ENCODE data around the gene CCDC24. TPM values are rescaled to one million over a fixed set of nuclear protein-coding genes. Genes with fewer than 3 reads are reported as not detected.

CCDC24 gene
- total and polyA plus RNA-seq, 7 donors, result 0.83 to 3.9 (median 1.7) TPM

DNA sequence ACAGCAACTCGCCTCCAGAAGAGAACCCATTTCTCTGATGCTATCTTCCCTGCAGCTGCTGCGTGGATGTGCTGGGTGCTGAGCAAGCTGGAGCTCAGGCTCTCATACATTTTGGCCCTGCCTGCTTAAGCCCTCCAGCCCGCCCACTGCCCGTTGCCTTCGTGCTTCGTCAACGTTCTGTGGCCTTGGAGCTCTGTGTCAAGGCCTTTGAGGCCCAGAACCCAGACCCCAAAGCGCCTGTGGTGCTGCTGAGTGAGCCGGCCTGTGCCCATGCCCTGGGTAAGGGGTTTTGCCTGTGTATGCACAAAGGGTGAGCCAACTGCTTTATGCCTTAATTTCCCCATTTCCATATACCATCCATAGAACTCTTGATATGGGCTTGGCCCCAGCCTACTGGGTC lies 20.5 kb upstream of the CCDC24 start:
- intact Hi-C loops (cut with DNase I), result loop anchor here in 1 of 2 donors (2.0 kb wide), 1 partner anchor 20 kb away; no protein-coding TSS in a partner anchor
- no peak for ATAC-seq
- peak overlapping the region; percentile 97 for H3K27ac ChIP-seq
- H3K9me3 ChIP-seq, result no peaks in the 10 kb centered on the region
- peak overlapping the region; percentile 99 for H3K4me3 ChIP-seq
- H3K36me3 ChIP-seq (ENCODE audit: insufficient read depth in 1 of 2, low read depth in 1 of 2), result peaks cover 2 to 37% of the 10 kb centered on the region in 2 donors
- H3K4me1 ChIP-seq, result peaks cover 32% of the 10 kb centered on the region
- no peak for DNase-seq
- H3K27me3 ChIP-seq (ENCODE audit: insufficient read depth in 3 of 3, low read length in 2 of 3), result no peaks in the 10 kb centered on the region
- 85 to 93% (median 89%) methylated on average over 9 of the region's 9 CpGs for WGBS, 3 donors
- TF ChIP-seq, protein P1, sequence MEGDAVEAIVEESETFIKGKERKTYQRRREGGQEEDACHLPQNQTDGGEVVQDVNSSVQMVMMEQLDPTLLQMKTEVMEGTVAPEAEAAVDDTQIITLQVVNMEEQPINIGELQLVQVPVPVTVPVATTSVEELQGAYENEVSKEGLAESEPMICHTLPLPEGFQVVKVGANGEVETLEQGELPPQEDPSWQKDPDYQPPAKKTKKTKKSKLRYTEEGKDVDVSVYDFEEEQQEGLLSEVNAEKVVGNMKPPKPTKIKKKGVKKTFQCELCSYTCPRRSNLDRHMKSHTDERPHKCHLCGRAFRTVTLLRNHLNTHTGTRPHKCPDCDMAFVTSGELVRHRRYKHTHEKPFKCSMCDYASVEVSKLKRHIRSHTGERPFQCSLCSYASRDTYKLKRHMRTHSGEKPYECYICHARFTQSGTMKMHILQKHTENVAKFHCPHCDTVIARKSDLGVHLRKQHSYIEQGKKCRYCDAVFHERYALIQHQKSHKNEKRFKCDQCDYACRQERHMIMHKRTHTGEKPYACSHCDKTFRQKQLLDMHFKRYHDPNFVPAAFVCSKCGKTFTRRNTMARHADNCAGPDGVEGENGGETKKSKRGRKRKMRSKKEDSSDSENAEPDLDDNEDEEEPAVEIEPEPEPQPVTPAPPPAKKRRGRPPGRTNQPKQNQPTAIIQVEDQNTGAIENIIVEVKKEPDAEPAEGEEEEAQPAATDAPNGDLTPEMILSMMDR (IDR thresholded peaks at IDR 0.05), result no peak

DNA sequence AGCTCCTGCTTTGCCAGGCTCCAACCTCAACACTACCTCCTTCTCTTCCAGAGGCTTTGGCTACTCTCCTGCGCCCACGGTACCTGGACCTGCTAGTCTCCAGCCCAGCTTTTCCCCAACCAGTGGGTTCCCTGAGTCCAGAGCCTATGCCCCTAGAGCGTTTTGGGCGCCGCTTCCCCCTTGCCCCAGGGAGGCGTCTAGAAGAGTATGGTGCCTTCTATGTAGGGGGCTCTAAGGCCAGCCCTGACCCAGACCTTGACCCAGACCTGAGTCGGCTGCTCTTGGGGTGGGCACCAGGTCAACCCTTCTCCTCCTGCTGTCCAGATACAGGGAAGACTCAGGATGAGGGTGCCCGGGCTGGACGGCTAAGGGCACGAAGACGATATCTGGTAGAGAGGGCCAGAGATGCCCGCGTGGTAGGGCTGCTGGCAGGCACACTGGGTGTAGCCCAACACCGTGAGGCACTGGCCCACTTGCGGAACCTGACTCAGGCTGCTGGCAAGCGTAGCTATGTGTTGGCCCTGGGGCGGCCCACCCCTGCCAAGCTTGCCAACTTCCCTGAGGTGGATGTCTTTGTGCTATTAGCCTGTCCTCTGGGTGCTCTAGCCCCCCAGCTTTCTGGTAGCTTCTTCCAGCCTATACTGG lies 19.9 kb upstream of the CCDC24 start:
- H3K4me3 ChIP-seq, result peak overlapping the region; percentile 99
- H3K4me1 ChIP-seq, result peaks cover 38% of the 10 kb centered on the region
- peak; percentile 38 to 53 (median 48) for ATAC-seq
- TF ChIP-seq, protein P1 (IDR thresholded peaks at IDR 0.05), result no peak
- H3K36me3 ChIP-seq (ENCODE audit: insufficient read depth in 1 of 2, low read depth in 1 of 2), result peaks cover 2 to 37% of the 10 kb centered on the region in 2 donors
- H3K9me3 ChIP-seq, result no peaks in the 10 kb centered on the region
- intact Hi-C loops (cut with DNase I), result loop anchor here in 1 of 2 donors (2.0 kb wide), 1 partner anchor 21 kb away; no protein-coding TSS in a partner anchor
- no peaks in the 10 kb centered on the region for H3K27me3 ChIP-seq (ENCODE audit: insufficient read depth in 3 of 3, low read length in 2 of 3)
- 64 to 82% (median 68%) methylated on average over 17 of the region's 17 CpGs for WGBS, 3 donors
- H3K27ac ChIP-seq, result peak overlapping the region; percentile 97
- peak; percentile 63 to 88 for DNase-seq

DNA sequence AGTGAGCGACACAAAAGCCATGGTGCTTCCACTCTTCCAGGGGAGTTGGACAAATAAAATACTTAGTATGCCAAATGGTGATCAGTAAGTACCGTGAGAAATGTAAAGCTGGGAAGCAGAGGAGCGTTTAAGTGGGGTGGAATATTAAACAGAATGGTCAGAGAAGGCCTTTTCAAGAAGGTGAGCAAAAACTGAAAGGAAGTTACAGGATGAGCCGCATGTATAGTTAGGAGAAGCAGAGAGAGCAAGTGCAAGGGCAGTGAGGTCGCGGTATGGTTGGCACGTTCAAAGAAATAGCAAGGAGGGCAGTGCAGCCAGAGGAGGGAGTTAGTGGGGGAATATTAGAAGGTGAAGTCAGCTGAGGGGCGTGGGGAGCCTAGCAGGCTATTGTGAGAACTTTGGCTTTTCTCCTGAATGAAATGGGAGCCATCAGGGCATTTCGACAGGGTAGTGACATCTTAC lies 17.4 kb upstream of the CCDC24 start:
- Histone ChIP-seq H3K4me3 (peak overlapping the region; percentile 94), H3K27me3 (ENCODE audit: insufficient read depth in 3 of 3, low read length in 2 of 3) (no peaks in the 10 kb centered on the region), H3K4me1 (peaks cover 51% of the 10 kb centered on the region), H3K9me3 (no peaks in the 10 kb centered on the region), H3K27ac (peak overlapping the region; percentile 97), H3K36me3 (ENCODE audit: insufficient read depth in 1 of 2, low read depth in 1 of 2) (peaks cover 2 to 40% of the 10 kb centered on the region in 2 donors)
- intact Hi-C loops (cut with DNase I), result no loop called here
- TF ChIP-seq, protein P1 (IDR thresholded peaks at IDR 0.05), result no peak
- ATAC-seq (no peak), DNase-seq (no peak)
- WGBS, 3 donors, result 23 to 32% (median 25%) methylated on average over 9 of the region's 9 CpGs

DNA sequence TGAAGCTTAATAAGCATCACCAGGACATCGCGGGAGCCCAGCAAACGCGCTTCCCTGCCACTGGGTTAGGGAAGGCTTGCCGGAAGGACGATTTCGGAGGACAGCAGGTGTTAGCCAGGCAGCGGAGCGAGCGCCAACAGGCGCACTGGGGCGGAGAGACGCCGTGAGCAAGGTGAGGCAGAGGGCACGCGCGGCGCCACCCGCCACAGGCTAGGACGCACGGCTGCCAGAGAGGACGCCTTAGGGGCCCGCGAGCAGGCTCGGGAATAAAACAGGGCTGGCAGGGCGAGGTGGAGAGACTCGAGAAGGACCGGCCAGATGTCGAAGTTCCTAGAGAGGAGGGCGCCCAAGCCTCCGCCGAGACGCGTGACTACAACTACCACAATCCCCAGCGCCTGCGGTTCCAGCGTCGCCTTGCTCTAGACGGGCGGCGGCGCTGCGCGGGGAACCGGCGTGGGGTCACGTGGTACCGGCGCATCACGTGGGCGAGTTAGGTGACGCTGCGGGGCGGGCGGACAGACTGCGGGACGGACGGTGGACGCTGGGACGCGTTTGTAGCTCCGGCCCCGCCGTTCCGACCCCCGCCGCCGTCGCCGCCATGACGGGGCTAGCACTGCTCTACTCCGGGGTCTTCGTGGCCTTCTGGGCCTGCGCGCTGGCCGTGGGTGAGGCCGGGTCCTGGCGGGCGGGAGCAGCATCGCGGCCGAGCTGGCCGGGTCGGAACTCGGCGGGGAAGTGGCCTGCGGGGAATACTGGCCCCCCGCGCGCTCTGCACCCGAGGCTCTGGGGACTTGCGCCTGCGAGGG lies 16.8 kb upstream of the CCDC24 start, which contains the start of gene ATP6V0B:
TSS of gene ATP6V0B (plus strand) at position 518 of the 806 bp plus-strand sequence. CDS start at position 599, 81 bp downstream.
- Histone ChIP-seq H3K4me3 (peak within 1 kb of the TSS; percentile 94), H3K9me3 (no peaks in the 10 kb centered on the region), H3K27me3 (ENCODE audit: insufficient read depth in 3 of 3, low read length in 2 of 3) (no peaks in the 10 kb centered on the region), H3K36me3 (ENCODE audit: insufficient read depth in 1 of 2, low read depth in 1 of 2) (peaks cover 2 to 40% of the 10 kb centered on the region in 2 donors), H3K27ac (peak within 1 kb of the TSS; percentile 97), H3K4me1 (peaks cover 51% of the 10 kb centered on the region)
- 0 to 1% (median 0%) methylated on average over 55 to 93 of the region's 93 CpGs for WGBS, 3 donors
- DNase-seq (peak; percentile 97 to 99), ATAC-seq (peak; percentile 80 to 85 (median 82))
- TF ChIP-seq, protein P1 (IDR thresholded peaks at IDR 0.05), result peak; percentile 25
- intact Hi-C loops (cut with DNase I), result no loop called here

Data from psoas muscle (tissue), 8 donors.